Fibroblast of the aortic adventitia (primary cell): ENCODE results near the gene CCPG1. TPM values are rescaled to one million over a fixed set of nuclear protein-coding genes. Genes with fewer than 3 reads are reported as not detected.
A peak's percentile ranks its signal among the peaks of the same experiment; 100 is the strongest.

ENCODE experiments used
- DNase-seq: peaks from one replicate; pipeline ENCODE4 v3.0.0-alpha.2; 2010; ENCODE audit warnings: low read depth
- H3K4me3 ChIP-seq: 2 replicates; pipeline ENCODE4 v1.5.1; 2011; ENCODE audit warnings: low read depth, mild to moderate bottlenecking, control low read depth, low read length, moderate library complexity
- CTCF ChIP-seq: IDR thresholded peaks from 2 replicates; pipeline ENCODE4 v1.5.1; 2011; ENCODE audit warnings: mild to moderate bottlenecking, low read length, control low read depth, inconsistent platforms; ENCODE audit not compliant: insufficient read depth
- total RNA-seq: library from RNA; depleted of rRNA; stranded (reverse); fragments of >200 nt; gene quantifications from 2 replicates; pipeline ENCODE4 v1.2.3, GENCODE V29; 2012; ENCODE audit warnings: low replicate concordance

The CCPG1 gene
- total RNA-seq, 1 donor: 160 TPM

GRCh38 chr15:55372701-55373440 is 35.3 kb downstream of the CCPG1 start:
- DNase-seq: no peak
- no peak for TF ChIP-seq CTCF
- no peak overlapping the region for H3K4me3 ChIP-seq

GRCh38 chr15:55366981-55367380 is 41.2 kb downstream of the CCPG1 start:
- DNase-seq: no peak
- H3K4me3 ChIP-seq: no peak overlapping the region
- no peak for TF ChIP-seq CTCF

GRCh38 chr15:55362641-55363040 is 45.5 kb downstream of the CCPG1 start:
- H3K4me3 ChIP-seq: no peak overlapping the region
- TF ChIP-seq CTCF: no peak
- DNase-seq: no peak

- H3K4me3 ChIP-seq: no peak overlapping the region
- TF ChIP-seq CTCF: no peak
- no peak for DNase-seq
Observed at GRCh38 chr15:55361048-55361447, 47.1 kb downstream of the CCPG1 start.

GRCh38 chr15:55360256-55360655 is 47.9 kb downstream of the CCPG1 start:
- no peak for DNase-seq
- TF ChIP-seq CTCF: no peak

GRCh38 chr15:55358471-55358870 is 49.7 kb downstream of the CCPG1 start:
- no peak for TF ChIP-seq CTCF
- H3K4me3 ChIP-seq: no peak overlapping the region
- DNase-seq: no peak

More at GRCh38 chr15:55360256-55360655, 47.9 kb downstream of the CCPG1 start:
- H3K4me3 ChIP-seq: no peak overlapping the region

GRCh38 chr15:55357774-55358173 is 50.4 kb downstream of the CCPG1 start:
- no peak overlapping the region for H3K4me3 ChIP-seq

More at GRCh38 chr15:55357774-55358173, 50.4 kb downstream of the CCPG1 start:
- peak; percentile 47 for DNase-seq
- TF ChIP-seq CTCF: no peak
